Measurements from ENCODE around the gene CCDC83. TPM values are rescaled to one million over a fixed set of nuclear protein-coding genes. Genes with fewer than 3 reads are reported as not detected.

CCDC83 gene
- total RNA-seq, 1 experiment from 2014 or later = not detected

DNA sequence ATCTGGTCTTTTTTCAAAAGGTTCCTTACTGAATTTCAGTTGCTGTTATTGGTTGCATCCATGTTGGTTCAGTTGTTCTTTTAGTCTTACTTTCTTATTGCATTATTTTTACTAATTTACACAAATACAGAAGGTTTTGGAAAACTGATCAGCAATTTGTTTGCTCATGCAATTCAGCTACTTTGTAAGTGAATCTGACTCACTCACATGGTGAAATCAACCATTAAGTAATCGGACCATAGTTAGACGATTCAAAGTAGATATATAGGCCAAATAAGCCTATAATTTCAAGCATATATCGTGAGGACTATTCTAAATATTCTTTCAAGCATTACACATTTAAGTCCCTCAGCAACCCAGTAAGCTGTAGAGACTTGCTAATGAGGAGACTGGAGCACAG lies 41.7 kb downstream of the CCDC83 start:
- Mint-ChIP-seq H3K27ac (ENCODE audit: unreplicated experiment) (no peak overlapping the region), H3K4me1 (ENCODE audit: low read depth, unreplicated experiment) (peaks cover 9% of the 10 kb centered on the region), H3K36me3 (ENCODE audit: insufficient read depth, unreplicated experiment) (no peaks in the 10 kb centered on the region), H3K4me3 (ENCODE audit: low read depth, unreplicated experiment) (no peak overlapping the region), H3K27me3 (ENCODE audit: unreplicated experiment) (no peaks in the 10 kb centered on the region), H3K9me3 (ENCODE audit: low read depth, unreplicated experiment) (no peaks in the 10 kb centered on the region)
- TF ChIP-seq, protein P1, sequence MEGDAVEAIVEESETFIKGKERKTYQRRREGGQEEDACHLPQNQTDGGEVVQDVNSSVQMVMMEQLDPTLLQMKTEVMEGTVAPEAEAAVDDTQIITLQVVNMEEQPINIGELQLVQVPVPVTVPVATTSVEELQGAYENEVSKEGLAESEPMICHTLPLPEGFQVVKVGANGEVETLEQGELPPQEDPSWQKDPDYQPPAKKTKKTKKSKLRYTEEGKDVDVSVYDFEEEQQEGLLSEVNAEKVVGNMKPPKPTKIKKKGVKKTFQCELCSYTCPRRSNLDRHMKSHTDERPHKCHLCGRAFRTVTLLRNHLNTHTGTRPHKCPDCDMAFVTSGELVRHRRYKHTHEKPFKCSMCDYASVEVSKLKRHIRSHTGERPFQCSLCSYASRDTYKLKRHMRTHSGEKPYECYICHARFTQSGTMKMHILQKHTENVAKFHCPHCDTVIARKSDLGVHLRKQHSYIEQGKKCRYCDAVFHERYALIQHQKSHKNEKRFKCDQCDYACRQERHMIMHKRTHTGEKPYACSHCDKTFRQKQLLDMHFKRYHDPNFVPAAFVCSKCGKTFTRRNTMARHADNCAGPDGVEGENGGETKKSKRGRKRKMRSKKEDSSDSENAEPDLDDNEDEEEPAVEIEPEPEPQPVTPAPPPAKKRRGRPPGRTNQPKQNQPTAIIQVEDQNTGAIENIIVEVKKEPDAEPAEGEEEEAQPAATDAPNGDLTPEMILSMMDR (IDR thresholded peaks at IDR 0.05; ENCODE audit: unreplicated experiment) = no peak
- CTCF ChIA-PET = no interaction called here
- BruUV-seq (replicated peaks) = no TSS peak
- intact Hi-C loops (cut with micrococcal nuclease; ENCODE audit: unreplicated experiment) = no loop called here
- no peak for DNase-seq

DNA sequence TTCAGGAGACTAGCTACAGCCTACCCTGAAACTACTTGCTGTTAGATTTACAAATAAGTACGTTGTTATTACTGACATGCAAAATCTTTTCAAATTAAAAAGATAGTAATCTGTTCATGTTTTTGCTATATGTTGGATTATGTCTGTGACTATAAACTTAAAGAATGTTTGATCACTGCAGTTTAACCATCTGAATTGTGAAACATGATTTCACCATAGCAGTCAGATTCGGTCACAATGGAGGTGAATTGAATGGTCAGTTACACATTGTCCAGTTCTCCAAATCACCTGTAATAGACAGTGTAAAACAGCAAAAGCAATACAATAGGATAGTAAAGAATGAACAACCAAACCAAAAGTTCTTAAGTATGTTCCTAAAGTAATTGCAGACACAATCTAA lies 43.3 kb downstream of the CCDC83 start:
- CTCF ChIA-PET = no interaction called here
- Mint-ChIP-seq H3K27ac (ENCODE audit: unreplicated experiment) (no peak overlapping the region), H3K36me3 (ENCODE audit: insufficient read depth, unreplicated experiment) (no peaks in the 10 kb centered on the region), H3K9me3 (ENCODE audit: low read depth, unreplicated experiment) (no peaks in the 10 kb centered on the region), H3K27me3 (ENCODE audit: unreplicated experiment) (no peaks in the 10 kb centered on the region), H3K4me3 (ENCODE audit: low read depth, unreplicated experiment) (no peak overlapping the region), H3K4me1 (ENCODE audit: low read depth, unreplicated experiment) (peaks cover 9% of the 10 kb centered on the region)
- intact Hi-C loops (cut with micrococcal nuclease; ENCODE audit: unreplicated experiment) = no loop called here
- no peak for DNase-seq
- BruUV-seq (replicated peaks) = no TSS peak
- TF ChIP-seq, protein P1 (IDR thresholded peaks at IDR 0.05; ENCODE audit: unreplicated experiment) = no peak

DNA sequence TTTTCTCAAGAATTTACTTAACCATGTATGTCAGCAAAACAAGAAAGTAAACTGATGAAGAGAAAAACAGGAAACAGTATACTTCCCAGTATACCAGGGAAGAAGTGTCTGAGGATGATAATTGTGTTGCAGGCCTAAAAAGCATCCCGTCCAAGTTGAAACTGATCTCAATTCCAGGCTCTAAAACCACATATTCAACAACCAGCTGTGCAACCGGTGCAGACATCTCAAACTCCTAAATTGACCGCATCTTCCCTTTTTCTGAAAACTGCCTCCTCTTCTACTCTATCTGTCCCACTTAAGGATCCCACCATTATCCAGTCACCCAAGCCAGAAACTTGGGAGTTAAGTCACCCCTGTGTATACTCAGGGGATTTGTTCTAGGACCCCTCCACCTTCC lies 47.2 kb downstream of the CCDC83 start:
- intact Hi-C loops (cut with micrococcal nuclease; ENCODE audit: unreplicated experiment) = no loop called here
- no peaks in the 10 kb centered on the region for H3K36me3 Mint-ChIP-seq (ENCODE audit: insufficient read depth, unreplicated experiment)
- H3K4me1 Mint-ChIP-seq (ENCODE audit: low read depth, unreplicated experiment) = no peaks in the 10 kb centered on the region
- no peaks in the 10 kb centered on the region for H3K27me3 Mint-ChIP-seq (ENCODE audit: unreplicated experiment)
- TF ChIP-seq, protein P1 (IDR thresholded peaks at IDR 0.05; ENCODE audit: unreplicated experiment) = no peak
- DNase-seq = no peak
- H3K4me3 Mint-ChIP-seq (ENCODE audit: low read depth, unreplicated experiment) = no peak overlapping the region
- no peaks in the 10 kb centered on the region for H3K9me3 Mint-ChIP-seq (ENCODE audit: low read depth, unreplicated experiment)
- no TSS peak for BruUV-seq (replicated peaks)
- no peak overlapping the region for H3K27ac Mint-ChIP-seq (ENCODE audit: unreplicated experiment)
- CTCF ChIA-PET = no interaction called here

DNA sequence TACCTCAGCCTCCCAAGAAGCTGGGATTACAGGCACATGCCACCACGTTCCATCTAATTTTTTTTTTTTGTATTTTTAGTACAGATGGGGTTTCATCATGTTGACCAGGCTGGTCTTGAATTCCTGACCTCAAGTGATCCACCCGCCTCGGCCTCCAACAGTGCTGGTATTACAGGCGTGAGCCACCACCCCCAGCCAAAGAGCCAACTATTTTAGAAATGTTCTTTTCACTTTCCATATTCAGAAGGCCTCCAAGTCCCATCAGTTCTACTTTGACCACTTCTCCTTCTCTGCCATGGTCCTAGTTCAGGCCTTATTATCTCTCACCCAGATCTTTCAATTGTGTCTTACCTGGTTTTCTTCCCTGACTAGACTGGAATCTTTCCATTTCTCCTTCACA lies 48.2 kb downstream of the CCDC83 start:
- H3K4me1 Mint-ChIP-seq (ENCODE audit: low read depth, unreplicated experiment) = no peaks in the 10 kb centered on the region
- H3K9me3 Mint-ChIP-seq (ENCODE audit: low read depth, unreplicated experiment) = no peaks in the 10 kb centered on the region
- no peak overlapping the region for H3K4me3 Mint-ChIP-seq (ENCODE audit: low read depth, unreplicated experiment)
- intact Hi-C loops (cut with micrococcal nuclease; ENCODE audit: unreplicated experiment) = no loop called here
- no peaks in the 10 kb centered on the region for H3K36me3 Mint-ChIP-seq (ENCODE audit: insufficient read depth, unreplicated experiment)
- CTCF ChIA-PET = no interaction called here
- H3K27me3 Mint-ChIP-seq (ENCODE audit: unreplicated experiment) = no peaks in the 10 kb centered on the region
- TF ChIP-seq, protein P1 (IDR thresholded peaks at IDR 0.05; ENCODE audit: unreplicated experiment) = no peak
- DNase-seq = no peak
- no peak overlapping the region for H3K27ac Mint-ChIP-seq (ENCODE audit: unreplicated experiment)
- no TSS peak for BruUV-seq (replicated peaks)

DNA sequence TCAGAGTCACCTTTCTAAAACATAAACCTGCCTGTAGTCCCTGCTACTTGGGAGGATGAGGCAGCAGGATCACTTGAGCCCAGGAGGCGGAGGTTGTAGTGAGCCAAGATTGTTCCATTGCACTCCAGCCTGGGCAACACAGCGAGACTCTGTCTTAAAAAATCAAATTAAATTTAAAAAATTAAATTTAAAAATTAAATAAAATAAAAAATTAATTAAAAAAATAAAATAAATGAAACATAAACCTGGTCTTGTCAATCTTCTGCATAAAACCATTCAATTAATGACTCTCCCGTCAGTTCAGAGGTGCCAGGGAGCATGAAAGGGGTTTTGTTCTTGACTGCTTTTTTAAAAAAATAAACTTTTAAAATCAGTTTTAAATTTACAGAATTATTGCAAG lies 48.6 kb downstream of the CCDC83 start:
- no peaks in the 10 kb centered on the region for H3K36me3 Mint-ChIP-seq (ENCODE audit: insufficient read depth, unreplicated experiment)
- intact Hi-C loops (cut with micrococcal nuclease; ENCODE audit: unreplicated experiment) = no loop called here
- no peaks in the 10 kb centered on the region for H3K4me1 Mint-ChIP-seq (ENCODE audit: low read depth, unreplicated experiment)
- no peak for DNase-seq
- H3K27ac Mint-ChIP-seq (ENCODE audit: unreplicated experiment) = no peak overlapping the region
- no peaks in the 10 kb centered on the region for H3K27me3 Mint-ChIP-seq (ENCODE audit: unreplicated experiment)
- no peaks in the 10 kb centered on the region for H3K9me3 Mint-ChIP-seq (ENCODE audit: low read depth, unreplicated experiment)
- TF ChIP-seq, protein P1 (IDR thresholded peaks at IDR 0.05; ENCODE audit: unreplicated experiment) = no peak
- H3K4me3 Mint-ChIP-seq (ENCODE audit: low read depth, unreplicated experiment) = no peak overlapping the region
- CTCF ChIA-PET = no interaction called here
- no TSS peak for BruUV-seq (replicated peaks)
